HG03280 (cell line): ENCODE measurements around the gene GABRA5.

Experiments
- ATAC-seq: cut with Tn5 transposase; IDR thresholded peaks from one replicate; pipeline ENCODE4 v1.9.1; 2021; ENCODE audit warnings: mild to moderate bottlenecking, moderate library complexity; ENCODE audit not compliant: unreplicated experiment

GABRA5 gene

GRCh38 chr15:26985050-26985449, 118.2 kb downstream of the GABRA5 start:
- ATAC-seq: no peak

GRCh38 chr15:26996250-26996649, 129.4 kb downstream of the GABRA5 start:
- no peak for ATAC-seq
